GM12878 (cell line): Measurements from ENCODE around the gene ERLEC1. TPM values are rescaled to one million over a fixed set of nuclear protein-coding genes. Genes with fewer than 3 reads are reported as not detected.

Experiments used
- ATAC-seq: fragments of 200-7000 bp; cut with Tn5 transposase; 3 replicates; pipeline ENCODE4 v1.9.1; 2020; ENCODE audit warnings: mild to moderate bottlenecking, moderate library complexity
- BruUV-seq: library from RNA; stranded (reverse); fragments of 400-500 nt; replicated peaks from 2 replicates; lab custom pipeline; 2021; lab: Mats Ljungman, UMichigan
- CTCF ChIA-PET: fragments of 300-600 bp; sonication (Branson Sonifier 250); formaldehyde crosslinking; extraction: SDS; loops from one replicate; lab custom pipeline; 2021; ENCODE audit warnings: inconsistent platforms; lab: Yijun Ruan, JAX
- POLR2A ChIA-PET: fragments of 350-600 bp; formaldehyde crosslinking; extraction: SDS; loops from one replicate; lab custom pipeline; 2021; ENCODE audit warnings: inconsistent platforms; lab: Charles Lee
- RAD21 ChIA-PET: fragments of 300-600 bp; sonication (Branson Sonifier 250); formaldehyde crosslinking; loops from one replicate; lab custom pipeline; 2023; ENCODE audit warnings: antibody characterized with exemption; ENCODE audit not compliant: unreplicated experiment; lab: Charles Lee
- SMC1A ChIA-PET: fragments of 300-600 bp; sonication (Branson Sonifier 250); formaldehyde crosslinking; loops from one replicate; lab custom pipeline; 2023; ENCODE audit not compliant: unreplicated experiment, uncharacterized antibody; lab: Charles Lee
- DNase-seq: peaks from one replicate; pipeline ENCODE4 v3.0.0-alpha.2; 2011; ENCODE audit warnings: low read depth, low spot score
- FAIRE-seq: peaks from 3 replicates; lab custom pipeline; 2011; peaks lifted over from hg19 to GRCh38; lab: Jason Lieb, UNC
- H2AFZ ChIP-seq: 2 replicates; pipeline ENCODE4 v1.6.0; 2011; ENCODE audit warnings: low read depth, low read length, control low read depth; ENCODE audit not compliant: control insufficient read depth
- H3K27ac ChIP-seq: 2 replicates; pipeline ENCODE4 v1.5.1; 2011; ENCODE audit warnings: control low read depth; ENCODE audit not compliant: control insufficient read depth, insufficient read depth
- H3K27me3 ChIP-seq, 2 experiments: replicated peaks in 1 of 2; 2 replicates each; pipeline versions ENCODE4 v1.6.0 to v1.6.1; 2011; ENCODE audit warnings: low read length in 1 of 2; ENCODE audit not compliant: control insufficient read depth in 2 of 2, insufficient read depth in 2 of 2
- H3K36me3 ChIP-seq, 2 experiments: 2 replicates each; pipeline ENCODE4 v1.5.1; 2011; ENCODE audit warnings: low read length in 1 of 2; ENCODE audit not compliant: control insufficient read depth in 2 of 2, insufficient read depth in 2 of 2
- H3K4me1 ChIP-seq: 2 replicates; pipeline ENCODE4 v1.6.1; 2011; ENCODE audit warnings: mild to moderate bottlenecking, low read length, moderate library complexity, mixed read lengths; ENCODE audit not compliant: control insufficient read depth, insufficient read depth
- H3K4me2 ChIP-seq: 2 replicates; pipeline ENCODE4 v1.6.0; 2011; ENCODE audit warnings: control low read depth; ENCODE audit not compliant: control insufficient read depth, insufficient read depth
- H3K4me3 ChIP-seq: fragments of 200-600 bp; sonication (generic); 2 replicates; pipeline ENCODE4 v1.5.1; 2016
- H3K79me2 ChIP-seq: 2 replicates; pipeline ENCODE4 v1.6.0; 2011; ENCODE audit warnings: low read length; ENCODE audit not compliant: control insufficient read depth, insufficient read depth
- H3K9ac ChIP-seq: 2 replicates; pipeline ENCODE4 v1.8.0; 2011; ENCODE audit warnings: low read length, control low read depth, mixed read lengths; ENCODE audit not compliant: control insufficient read depth, insufficient read depth
- H3K9me3 ChIP-seq: replicated peaks from 3 replicates; pipeline ENCODE4 v1.5.1; 2011; ENCODE audit warnings: mild to moderate bottlenecking, low read length; ENCODE audit not compliant: control insufficient read depth, insufficient read depth
- H4K20me1 ChIP-seq: 2 replicates; pipeline ENCODE4 v1.6.0; 2011; ENCODE audit not compliant: control insufficient read depth, insufficient read depth
- CREB1 ChIP-seq: IDR thresholded peaks from 2 replicates; pipeline ENCODE4 v1.6.1; 2012; ENCODE audit warnings: low read depth, mild to moderate bottlenecking, inconsistent platforms
- FOXM1 ChIP-seq: IDR thresholded peaks from 2 replicates; pipeline ENCODE4 v1.6.1; 2012; ENCODE audit warnings: low read depth, mild to moderate bottlenecking, inconsistent platforms, low read length, moderate library complexity
- IKZF2 ChIP-seq, 2 experiments: fragments of 450-650 bp; IDR thresholded peaks; 2 replicates each; pipeline ENCODE4 v1.6.1; 2017; ENCODE audit warnings: mild to moderate bottlenecking in 2 of 2, moderate library complexity in 2 of 2
- SRF ChIP-seq, 2 experiments: IDR thresholded peaks; 2 replicates each; pipeline ENCODE4 v1.6.1; 2011; ENCODE audit warnings: low read depth in 2 of 2, low read length in 2 of 2, mild to moderate bottlenecking in 1 of 2, moderate library complexity in 1 of 2
- STAT3 ChIP-seq: IDR thresholded peaks from 2 replicates; pipeline ENCODE4 v1.6.1; 2011; ENCODE audit warnings: low read depth, low read length, improper control_type of control experiment
- TAF1 ChIP-seq: IDR thresholded peaks from 2 replicates; pipeline ENCODE4 v1.6.1; 2011; ENCODE audit warnings: mild to moderate bottlenecking, low read depth, low read length, borderline replicate concordance
- TBL1XR1 ChIP-seq: IDR thresholded peaks from 2 replicates; pipeline ENCODE4 v1.6.1; 2012; ENCODE audit warnings: low read depth, low read length, improper control_type of control experiment
- WGBS: methylation state at CpG from one replicate; pipeline ENCODE4 v1.1.6; 2016; ENCODE audit warnings: low lambda C conversion rate; ENCODE audit not compliant: insufficient replicate concordance, insufficient coverage; ENCODE audit errors: missing lambda C conversion rate; 5-methylcytosine and 5-hydroxymethylcytosine counted together
- in situ Hi-C: fragments of 300-500 bp; cut with MboI; formaldehyde crosslinking; loops from 9 replicates; pipeline ENCODE4 v1.14.3; 2018; ENCODE audit warnings: mixed read lengths
- intact Hi-C: fragments of 100-400 bp; cut with micrococcal nuclease; formaldehyde crosslinking; loops from one replicate; pipeline ENCODE4 v1.14.2; 2022; ENCODE audit not compliant: unreplicated experiment
- polyA plus RNA-seq, 11 experiments: library from polyadenylated mRNA; depleted of rRNA in 4 of 11; unstranded in 6 of 11; stranded (reverse) in 5 of 11; fragments of >200 nt; fragmentation: Nextera tagmentation in 4 of 11; fragmentation: Illumina TruSeq in 1 of 11; extraction: Ambion mirVana in 4 of 11; extraction: Trizol in 1 of 11; gene quantifications; 1 replicate in 1 of 11; 2 replicates in 10 of 11; pipeline versions ENCODE4 v1.2.1 to v1.2.3, GENCODE V29; 2011 to 2016; ENCODE audit warnings: inconsistent platforms in 2 of 11, missing spikeins in 2 of 11, low read depth in 1 of 11
- total RNA-seq, 4 experiments: library from RNA; depleted of rRNA in 3 of 4; stranded (reverse); fragments of >200 nt in 3 of 4; fragmentation: Illumina TruSeq in 1 of 4; extraction: Trizol in 1 of 4; gene quantifications; 2 replicates each; pipeline versions ENCODE4 v1.2.1 to v1.2.3, GENCODE V29; 2013 to 2021
- TF ChIP-seq, protein P1 (sequence below): IDR thresholded peaks from 2 replicates; pipeline ENCODE4 v1.6.1; 2012; ENCODE audit warnings: low read depth, low read length, improper control_type of control experiment
- TF ChIP-seq, protein P2 (sequence below): fragments of 450-650 bp; IDR thresholded peaks from 2 replicates; pipeline ENCODE4 v1.6.1; 2014; ENCODE audit warnings: mild to moderate bottlenecking
- TF ChIP-seq, protein P3 (sequence below): fragments of 150-350 bp; IDR thresholded peaks from 2 replicates; pipeline ENCODE4 v1.6.1; 2016; ENCODE audit warnings: low read depth, low read length
- TF ChIP-seq, protein P4 (sequence below): IDR thresholded peaks from 2 replicates; pipeline ENCODE4 v1.6.1; 2011; ENCODE audit warnings: borderline replicate concordance, low read depth, mild to moderate bottlenecking, moderate library complexity, low read length; ENCODE audit not compliant: insufficient read depth, poor library complexity, severe bottlenecking

The ERLEC1 gene
- total and polyA plus RNA-seq, 10 of the 15 experiments (the other 5 are each of a cell fraction or from before 2014, with no cell fraction given) = 14.1 to 52.2 (median 30.0) TPM

DNA sequence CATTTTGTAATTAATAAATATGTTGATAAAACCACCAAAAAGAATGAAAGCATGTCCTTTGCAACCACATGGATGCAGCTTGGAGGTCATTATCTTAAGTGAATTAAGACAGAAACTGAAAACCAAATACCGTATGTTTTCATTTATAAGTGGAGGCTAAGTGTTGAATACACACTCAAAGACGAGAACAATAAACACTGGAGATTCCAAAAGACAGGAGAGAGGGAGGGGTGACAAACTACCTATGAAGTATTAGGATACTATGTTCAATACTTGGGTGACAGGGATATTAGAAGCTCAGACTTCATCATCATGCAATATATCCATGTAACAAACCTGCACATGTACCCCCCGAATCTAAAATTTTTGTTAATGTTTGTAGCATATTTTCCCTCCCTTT, 7.0 kb downstream of the ERLEC1 start:
- ChIA-PET SMC1A (no interaction called here), RAD21 (no interaction called here), CTCF (no interaction called here), POLR2A (no interaction called here)
- FAIRE-seq (no peak), ATAC-seq (no peak), DNase-seq (no peak)
- in situ Hi-C loops = no loop called here
- WGBS = 98% methylated on average over 3 of the region's 3 CpGs
- Histone ChIP-seq H2AFZ (no peak overlapping the region), H3K4me2 (no peak overlapping the region), H3K27ac (no peak overlapping the region), H3K27me3 (no peaks in the 10 kb centered on the region), H3K9me3 (no peaks in the 10 kb centered on the region), H3K36me3 (peaks cover 0 to 3% of the 10 kb centered on the region in 2 experiments; a peak in 2 of 4 replicates), H3K9ac (no peak overlapping the region), H3K4me3 (no peak overlapping the region), H4K20me1 (no peaks in the 10 kb centered on the region), H3K79me2 (peaks cover 22% of the 10 kb centered on the region), H3K4me1 (no peaks in the 10 kb centered on the region)
- intact Hi-C loops = no loop called here
- TF ChIP-seq IKZF2 (IDR thresholded peaks at IDR 0.05) = no peak
- TF ChIP-seq, protein P1, sequence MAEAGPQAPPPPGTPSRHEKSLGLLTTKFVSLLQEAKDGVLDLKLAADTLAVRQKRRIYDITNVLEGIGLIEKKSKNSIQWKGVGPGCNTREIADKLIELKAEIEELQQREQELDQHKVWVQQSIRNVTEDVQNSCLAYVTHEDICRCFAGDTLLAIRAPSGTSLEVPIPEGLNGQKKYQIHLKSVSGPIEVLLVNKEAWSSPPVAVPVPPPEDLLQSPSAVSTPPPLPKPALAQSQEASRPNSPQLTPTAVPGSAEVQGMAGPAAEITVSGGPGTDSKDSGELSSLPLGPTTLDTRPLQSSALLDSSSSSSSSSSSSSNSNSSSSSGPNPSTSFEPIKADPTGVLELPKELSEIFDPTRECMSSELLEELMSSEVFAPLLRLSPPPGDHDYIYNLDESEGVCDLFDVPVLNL = no peak
- TF ChIP-seq, protein P2, sequence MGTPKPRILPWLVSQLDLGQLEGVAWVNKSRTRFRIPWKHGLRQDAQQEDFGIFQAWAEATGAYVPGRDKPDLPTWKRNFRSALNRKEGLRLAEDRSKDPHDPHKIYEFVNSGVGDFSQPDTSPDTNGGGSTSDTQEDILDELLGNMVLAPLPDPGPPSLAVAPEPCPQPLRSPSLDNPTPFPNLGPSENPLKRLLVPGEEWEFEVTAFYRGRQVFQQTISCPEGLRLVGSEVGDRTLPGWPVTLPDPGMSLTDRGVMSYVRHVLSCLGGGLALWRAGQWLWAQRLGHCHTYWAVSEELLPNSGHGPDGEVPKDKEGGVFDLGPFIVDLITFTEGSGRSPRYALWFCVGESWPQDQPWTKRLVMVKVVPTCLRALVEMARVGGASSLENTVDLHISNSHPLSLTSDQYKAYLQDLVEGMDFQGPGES = no peak
- TF ChIP-seq STAT3 = no peak
- no peak for TF ChIP-seq FOXM1
- no peak for TF ChIP-seq TBL1XR1
- TF ChIP-seq, protein P3, sequence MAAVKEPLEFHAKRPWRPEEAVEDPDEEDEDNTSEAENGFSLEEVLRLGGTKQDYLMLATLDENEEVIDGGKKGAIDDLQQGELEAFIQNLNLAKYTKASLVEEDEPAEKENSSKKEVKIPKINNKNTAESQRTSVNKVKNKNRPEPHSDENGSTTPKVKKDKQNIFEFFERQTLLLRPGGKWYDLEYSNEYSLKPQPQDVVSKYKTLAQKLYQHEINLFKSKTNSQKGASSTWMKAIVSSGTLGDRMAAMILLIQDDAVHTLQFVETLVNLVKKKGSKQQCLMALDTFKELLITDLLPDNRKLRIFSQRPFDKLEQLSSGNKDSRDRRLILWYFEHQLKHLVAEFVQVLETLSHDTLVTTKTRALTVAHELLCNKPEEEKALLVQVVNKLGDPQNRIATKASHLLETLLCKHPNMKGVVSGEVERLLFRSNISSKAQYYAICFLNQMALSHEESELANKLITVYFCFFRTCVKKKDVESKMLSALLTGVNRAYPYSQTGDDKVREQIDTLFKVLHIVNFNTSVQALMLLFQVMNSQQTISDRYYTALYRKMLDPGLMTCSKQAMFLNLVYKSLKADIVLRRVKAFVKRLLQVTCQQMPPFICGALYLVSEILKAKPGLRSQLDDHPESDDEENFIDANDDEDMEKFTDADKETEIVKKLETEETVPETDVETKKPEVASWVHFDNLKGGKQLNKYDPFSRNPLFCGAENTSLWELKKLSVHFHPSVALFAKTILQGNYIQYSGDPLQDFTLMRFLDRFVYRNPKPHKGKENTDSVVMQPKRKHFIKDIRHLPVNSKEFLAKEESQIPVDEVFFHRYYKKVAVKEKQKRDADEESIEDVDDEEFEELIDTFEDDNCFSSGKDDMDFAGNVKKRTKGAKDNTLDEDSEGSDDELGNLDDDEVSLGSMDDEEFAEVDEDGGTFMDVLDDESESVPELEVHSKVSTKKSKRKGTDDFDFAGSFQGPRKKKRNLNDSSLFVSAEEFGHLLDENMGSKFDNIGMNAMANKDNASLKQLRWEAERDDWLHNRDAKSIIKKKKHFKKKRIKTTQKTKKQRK = no peak
- TF ChIP-seq, protein P4, sequence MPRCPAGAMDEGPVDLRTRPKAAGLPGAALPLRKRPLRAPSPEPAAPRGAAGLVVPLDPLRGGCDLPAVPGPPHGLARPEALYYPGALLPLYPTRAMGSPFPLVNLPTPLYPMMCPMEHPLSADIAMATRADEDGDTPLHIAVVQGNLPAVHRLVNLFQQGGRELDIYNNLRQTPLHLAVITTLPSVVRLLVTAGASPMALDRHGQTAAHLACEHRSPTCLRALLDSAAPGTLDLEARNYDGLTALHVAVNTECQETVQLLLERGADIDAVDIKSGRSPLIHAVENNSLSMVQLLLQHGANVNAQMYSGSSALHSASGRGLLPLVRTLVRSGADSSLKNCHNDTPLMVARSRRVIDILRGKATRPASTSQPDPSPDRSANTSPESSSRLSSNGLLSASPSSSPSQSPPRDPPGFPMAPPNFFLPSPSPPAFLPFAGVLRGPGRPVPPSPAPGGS = no peak
- no peak for TF ChIP-seq TAF1
- no peak for TF ChIP-seq CREB1
- TF ChIP-seq SRF (IDR thresholded peaks at IDR 0.05; ENCODE audit: low read depth in 2 of 2, low read length in 2 of 2) = no peak
- no TSS peak for BruUV-seq
